IPS DF 4.7 (cell line): Measurements from ENCODE around the gene TSN.
"Not testable (repeated sequence)": the region's sequence is repeated elsewhere in the genome, so short reads cannot be mapped to it uniquely, and the experiment has no call there.

Experiments used
- DNase-seq: peaks from one replicate; pipeline ENCODE4 v3.0.0-alpha.2; 2013; ENCODE audit warnings: low spot score; ENCODE audit errors: extremely low read depth

Gene TSN

GRCh38 chr2:121798617-121799016, 43.2 kb downstream of the TSN start:
- no peak for DNase-seq

GRCh38 chr2:121801916-121802315, 46.5 kb downstream of the TSN start:
- no peak for DNase-seq

GRCh38 chr2:121803503-121803902, 48.1 kb downstream of the TSN start:
- DNase-seq = no peak

- DNase-seq = no peak
Observed at GRCh38 chr2:121804340-121804739, 48.9 kb downstream of the TSN start.

- DNase-seq = no peak
Observed at GRCh38 chr2:121804997-121805765, 49.7 kb downstream of the TSN start.

GRCh38 chr2:121805766-121806143, 50.3 kb downstream of the TSN start:
- DNase-seq = no peak

- not testable (repeated sequence) for DNase-seq
Observed at GRCh38 chr2:121807771-121808170, 52.3 kb downstream of the TSN start.

- DNase-seq = no peak
Observed at GRCh38 chr2:121809607-121810006, 54.2 kb downstream of the TSN start.

GRCh38 chr2:121810959-121811853, 55.8 kb downstream of the TSN start:
- no peak for DNase-seq

GRCh38 chr2:121813083-121813482, 57.6 kb downstream of the TSN start:
- DNase-seq = not testable (repeated sequence)

- DNase-seq = no peak
Observed at GRCh38 chr2:121815216-121815615, 59.8 kb downstream of the TSN start.

- no peak for DNase-seq
Observed at GRCh38 chr2:121816797-121817196, 61.3 kb downstream of the TSN start.

GRCh38 chr2:121817304-121817703, 61.9 kb downstream of the TSN start:
- not testable (repeated sequence) for DNase-seq
